Peyer's patch (tissue), 4 donors: Measurements from ENCODE around the gene BCL11A.

Experiments
- CTCF ChIP-seq, 6 experiments: fragments of 450-650 bp in 4 of 6; fragments of 200-600 bp in 2 of 6; sonication (generic) in 1 of 6; IDR thresholded peaks; one replicate each; pipeline ENCODE4 v1.5.1; 2017 to 2019; ENCODE audit warnings: antibody characterized with exemption in 6 of 6, mild to moderate bottlenecking in 3 of 6, moderate library complexity in 1 of 6
- POLR2A ChIP-seq, 2 donors: fragments of 450-650 bp; IDR thresholded peaks; one replicate each; pipeline ENCODE4 v1.5.1; 2017; ENCODE audit warnings: antibody characterized with exemption in 2 of 2, mild to moderate bottlenecking in 2 of 2, moderate library complexity in 2 of 2

- TF ChIP-seq CTCF (IDR thresholded peaks at IDR 0.05) (no peak), POLR2A (IDR thresholded peaks at IDR 0.05) (no peak)
Observed at GRCh38 chr2:60596411-60596810, 43.0 kb upstream of the BCL11A start.
